OCI-LY7 (cell line): ENCODE measurements around the gene MIB2.

Experiments used
- CTCF ChIP-seq: fragments of 200-600 bp; sonication (generic); conservative IDR thresholded peaks from 2 replicates; pipeline ENCODE4 v1.5.1; 2014; ENCODE audit warnings: mild to moderate bottlenecking, antibody characterized with exemption, low read length, moderate library complexity, mixed read lengths
- EZH2phosphoT487 ChIP-seq: fragments of 200-600 bp; sonication (generic); IDR thresholded peaks from 2 replicates; pipeline ENCODE4 v1.6.1; 2018; ENCODE audit warnings: low read depth, borderline replicate concordance, mild to moderate bottlenecking, mixed run types, antibody characterized with exemption, low read length, moderate library complexity, mixed read lengths

- no peak for TF ChIP-seq CTCF
- TF ChIP-seq EZH2phosphoT487 = no peak
Observed at GRCh38 chr1:1628754-1629429, 13.6 kb downstream of the MIB2 start.
